NCI-H146 treated with DMSO at 0.1 percent for 48 hours (cell line): ENCODE data around the gene TMEM132A.

ENCODE experiments used
- DNase-seq: peaks from one replicate; lab custom pipeline; 2025; ENCODE audit not compliant: unreplicated experiment; lab: John Stamatoyannopoulos, UW

Gene TMEM132A

DNA sequence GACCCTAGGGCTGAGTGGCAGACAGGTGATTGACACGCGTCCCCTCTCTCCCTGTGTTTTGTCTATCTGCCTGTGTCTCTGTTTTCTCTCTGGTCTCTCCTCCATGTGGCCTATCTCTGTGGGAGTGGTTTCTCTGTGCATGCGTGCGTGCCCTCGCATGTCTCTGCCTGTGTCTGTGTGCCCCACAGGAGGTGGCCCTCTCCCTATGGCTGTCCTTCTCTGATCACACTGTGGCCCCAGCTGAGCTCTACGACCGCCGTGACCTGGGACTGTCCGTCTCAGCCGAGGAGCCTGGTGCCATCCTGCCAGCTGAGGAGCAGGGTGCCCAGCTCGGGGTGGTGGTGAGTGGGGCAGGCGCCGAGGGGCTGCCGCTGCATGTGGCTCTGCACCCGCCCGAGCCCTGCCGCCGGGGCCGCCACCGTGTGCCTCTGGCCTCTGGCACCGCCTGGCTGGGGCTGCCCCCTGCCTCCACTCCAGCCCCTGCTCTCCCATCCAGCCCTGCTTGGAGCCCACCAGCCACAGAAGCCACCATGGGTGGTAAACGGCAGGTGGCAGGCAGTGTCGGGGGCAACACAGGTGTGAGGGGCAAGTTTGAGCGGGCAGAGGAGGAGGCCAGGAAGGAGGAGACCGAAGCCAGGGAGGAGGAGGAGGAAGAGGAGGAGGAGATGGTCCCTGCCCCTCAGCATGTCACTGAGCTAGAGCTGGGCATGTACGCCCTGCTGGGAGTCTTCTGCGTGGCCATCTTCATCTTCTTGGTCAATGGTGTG lies 11.6 kb downstream of the TMEM132A start:
- no peak for DNase-seq

DNA sequence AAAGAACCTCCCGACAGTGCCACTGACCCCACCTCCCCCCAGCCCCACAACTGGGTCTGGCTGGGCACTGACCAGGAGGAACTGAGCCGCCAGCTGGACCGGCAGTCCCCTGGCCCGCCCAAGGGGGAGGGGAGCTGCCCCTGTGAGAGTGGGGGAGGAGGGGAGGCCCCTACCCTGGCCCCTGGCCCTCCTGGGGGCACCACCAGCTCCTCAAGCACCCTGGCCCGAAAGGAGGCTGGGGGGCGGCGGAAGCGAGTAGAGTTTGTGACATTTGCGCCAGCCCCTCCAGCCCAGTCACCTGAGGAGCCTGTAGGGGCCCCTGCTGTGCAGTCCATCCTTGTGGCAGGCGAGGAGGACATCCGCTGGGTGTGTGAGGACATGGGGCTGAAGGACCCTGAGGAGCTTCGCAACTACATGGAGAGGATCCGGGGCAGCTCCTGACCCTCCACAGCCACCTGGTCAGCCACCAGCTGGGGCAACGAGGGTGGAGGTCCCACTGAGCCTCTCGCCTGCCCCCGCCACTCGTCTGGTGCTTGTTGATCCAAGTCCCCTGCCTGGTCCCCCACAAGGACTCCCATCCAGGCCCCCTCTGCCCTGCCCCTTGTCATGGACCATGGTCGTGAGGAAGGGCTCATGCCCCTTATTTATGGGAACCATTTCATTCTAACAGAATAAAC lies 12.3 kb downstream of the TMEM132A start:
- DNase-seq: no peak

DNA sequence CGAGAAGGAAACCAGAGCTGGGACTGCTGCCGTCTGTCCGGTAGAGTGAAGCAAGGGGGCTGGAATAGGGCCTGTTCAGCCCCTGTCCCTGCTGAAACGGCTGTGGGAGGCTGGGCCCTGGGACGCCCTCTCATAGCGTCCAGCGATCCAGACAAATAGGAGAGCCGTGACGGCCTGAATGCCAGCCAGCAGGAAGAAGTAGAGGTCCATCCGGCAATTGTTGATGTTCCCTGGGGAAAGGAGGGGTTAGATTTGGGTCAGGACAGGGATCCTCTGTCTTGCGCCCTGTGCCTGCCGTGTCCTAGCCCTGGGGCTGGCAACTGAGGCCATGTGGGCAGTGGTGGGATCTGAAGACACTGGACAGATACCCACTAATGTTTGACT lies 12.9 kb downstream of the TMEM132A start:
- no peak for DNase-seq

DNA sequence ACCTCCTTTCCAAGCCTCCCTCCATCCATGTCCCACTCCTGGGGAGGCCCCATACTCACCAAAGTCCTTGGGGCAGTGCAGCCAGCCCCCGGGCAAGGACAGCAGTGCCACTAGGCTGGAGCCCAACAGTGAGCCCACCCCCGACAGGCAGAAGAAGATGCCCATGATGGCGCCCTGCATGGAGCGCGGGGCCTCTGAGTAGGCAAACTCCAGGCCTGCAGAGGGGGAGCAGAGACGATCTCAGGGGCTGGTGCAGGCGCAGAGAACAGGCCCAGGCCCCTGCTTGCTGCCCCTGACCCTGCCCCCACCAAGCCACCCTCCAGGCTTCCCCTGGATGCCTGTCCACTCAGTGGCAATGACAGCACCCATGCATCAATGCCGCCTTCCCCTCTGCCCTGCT lies 13.6 kb downstream of the TMEM132A start:
- DNase-seq: no peak

DNA sequence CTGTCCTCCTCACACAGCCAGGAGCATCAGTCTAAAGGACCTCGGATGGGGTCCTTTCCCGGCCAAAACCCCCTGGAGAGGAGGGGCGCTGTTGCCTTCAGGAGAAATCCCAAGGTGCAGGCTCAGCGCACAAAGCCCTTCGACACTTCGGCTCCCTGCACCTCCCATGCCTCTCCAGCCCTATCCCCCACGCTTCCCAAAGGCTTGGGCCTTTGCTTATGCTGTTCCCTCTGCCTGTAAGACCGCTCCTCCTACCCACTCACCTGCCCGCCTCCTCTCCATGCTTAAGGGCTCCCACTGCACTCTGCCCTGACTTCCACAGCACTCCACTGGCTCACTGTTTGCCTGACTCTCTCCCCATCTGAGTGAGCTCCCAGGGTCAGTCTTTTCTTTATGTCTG lies 14.2 kb downstream of the TMEM132A start:
- no peak for DNase-seq

DNA sequence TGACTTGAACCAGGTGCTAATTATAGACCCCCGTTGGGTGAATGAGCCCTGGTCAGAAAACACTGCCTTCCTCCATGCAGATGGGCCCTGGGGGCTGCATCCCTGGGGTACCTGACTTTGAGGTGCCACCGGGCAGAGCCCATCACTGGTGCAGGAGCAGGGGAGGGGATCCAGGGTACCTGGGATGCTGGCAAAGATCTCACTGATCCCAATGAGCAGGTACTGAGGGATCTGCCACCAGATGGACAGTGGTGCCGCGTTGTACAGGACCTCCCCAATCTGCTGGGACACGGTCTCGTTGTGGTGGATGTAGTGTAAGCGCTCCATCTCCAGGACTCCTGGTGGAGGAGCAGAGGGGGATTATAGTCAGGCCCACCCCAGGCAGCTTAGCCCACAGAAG lies 15.0 kb downstream of the TMEM132A start:
- DNase-seq: no peak

DNA sequence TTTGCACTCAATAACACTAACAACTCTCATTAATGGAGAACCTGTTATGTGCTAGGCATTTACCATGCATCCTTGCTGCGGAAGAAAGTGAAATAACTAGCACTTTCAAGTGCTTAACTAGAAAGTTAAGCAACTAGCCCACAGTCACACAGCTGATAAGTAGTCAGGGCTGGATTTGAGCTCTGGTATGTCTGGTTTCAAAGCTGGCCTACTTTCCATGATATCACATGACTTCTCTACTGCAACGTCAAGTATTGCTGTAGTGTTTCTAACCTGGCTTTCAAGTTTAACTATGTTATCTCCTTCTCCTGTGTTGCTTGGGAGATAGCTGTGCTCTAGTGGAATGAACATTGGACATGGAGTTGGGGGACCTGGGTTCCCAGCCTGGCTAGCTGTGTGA lies 15.6 kb downstream of the TMEM132A start:
- DNase-seq: no peak

DNA sequence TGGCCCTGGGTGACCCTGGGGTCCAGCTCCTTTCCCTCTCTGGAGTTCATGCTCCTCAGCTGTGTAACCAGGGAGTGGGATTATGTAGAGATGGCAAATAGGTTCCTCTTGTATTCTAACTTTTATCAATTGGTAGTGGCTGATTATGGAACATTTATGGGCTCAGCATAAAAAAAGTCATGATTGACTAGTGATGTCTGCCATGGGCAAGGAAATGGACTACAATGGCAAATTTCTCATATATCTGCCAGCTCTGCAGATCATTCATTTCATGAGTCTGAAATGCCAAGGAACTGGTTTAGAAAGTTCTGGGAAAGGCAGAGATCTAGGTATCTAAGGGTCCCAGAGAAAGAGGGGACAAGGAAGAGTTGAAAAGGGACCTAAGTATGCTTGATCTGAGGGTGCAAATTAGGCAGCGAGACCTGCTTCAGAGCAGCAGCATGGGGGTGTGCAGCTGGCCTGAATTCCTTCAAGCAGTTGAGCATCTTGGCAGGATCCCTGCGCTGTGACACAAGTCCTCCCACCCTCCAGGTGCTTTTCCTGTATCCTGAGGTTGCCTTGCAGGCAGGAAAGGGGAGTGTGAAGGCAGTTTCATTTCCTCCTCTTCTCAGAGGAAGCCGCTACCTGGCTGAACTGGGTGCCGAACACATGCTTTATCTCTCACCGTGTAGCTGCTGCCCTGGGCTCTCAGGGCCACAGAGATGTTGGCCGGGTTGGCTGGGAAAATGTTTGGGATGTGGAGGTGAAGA lies 17.3 kb downstream of the TMEM132A start:
- no peak for DNase-seq

DNA sequence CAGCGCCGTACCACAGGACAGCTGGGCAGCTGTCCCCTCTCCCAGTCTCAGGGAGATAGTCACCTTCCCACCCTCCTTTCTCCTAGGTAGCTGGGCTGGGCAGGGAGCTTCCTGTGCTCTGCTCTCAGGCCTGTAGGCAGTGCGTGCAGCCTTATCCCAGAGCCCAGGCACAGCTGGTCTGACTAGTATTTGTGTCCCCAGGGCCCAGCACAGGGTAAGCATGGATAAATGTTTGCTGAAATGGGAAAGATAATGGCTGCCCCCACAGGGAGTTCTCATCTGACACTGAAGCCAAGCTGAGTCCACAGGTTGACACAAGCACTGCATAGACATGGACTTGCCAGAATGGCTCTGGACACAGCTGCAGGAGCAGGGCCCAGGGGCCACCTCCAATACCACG lies 18.0 kb downstream of the TMEM132A start:
- DNase-seq: peak; percentile 44

DNA sequence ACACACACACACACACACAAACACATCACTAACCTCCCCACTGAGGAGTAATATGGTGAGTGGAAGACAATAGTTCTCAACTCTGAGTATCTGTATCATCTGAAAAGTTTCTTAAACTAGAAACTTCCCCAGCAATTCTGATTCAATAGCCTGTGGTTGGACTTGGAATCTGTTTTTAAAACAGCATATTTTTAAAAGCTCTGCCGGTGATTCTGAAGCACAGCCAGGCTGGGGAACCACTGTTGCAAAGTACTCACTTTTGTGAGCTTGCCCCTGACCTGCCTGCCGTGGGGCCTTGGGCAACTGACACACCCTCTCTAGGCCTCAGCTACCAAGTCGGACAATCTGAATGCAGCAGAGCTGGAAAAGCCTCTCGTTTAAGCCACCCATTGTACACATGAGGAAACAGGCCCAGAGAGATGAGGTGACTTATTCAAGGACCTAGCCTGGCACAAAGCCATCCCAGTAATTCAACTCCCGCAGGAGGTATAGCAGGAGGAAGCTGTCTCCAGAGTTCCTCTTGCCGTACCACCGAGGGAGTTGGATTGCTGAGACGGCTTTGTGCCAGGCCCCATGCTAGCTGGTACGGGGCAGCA lies 18.8 kb downstream of the TMEM132A start:
- no peak for DNase-seq

DNA sequence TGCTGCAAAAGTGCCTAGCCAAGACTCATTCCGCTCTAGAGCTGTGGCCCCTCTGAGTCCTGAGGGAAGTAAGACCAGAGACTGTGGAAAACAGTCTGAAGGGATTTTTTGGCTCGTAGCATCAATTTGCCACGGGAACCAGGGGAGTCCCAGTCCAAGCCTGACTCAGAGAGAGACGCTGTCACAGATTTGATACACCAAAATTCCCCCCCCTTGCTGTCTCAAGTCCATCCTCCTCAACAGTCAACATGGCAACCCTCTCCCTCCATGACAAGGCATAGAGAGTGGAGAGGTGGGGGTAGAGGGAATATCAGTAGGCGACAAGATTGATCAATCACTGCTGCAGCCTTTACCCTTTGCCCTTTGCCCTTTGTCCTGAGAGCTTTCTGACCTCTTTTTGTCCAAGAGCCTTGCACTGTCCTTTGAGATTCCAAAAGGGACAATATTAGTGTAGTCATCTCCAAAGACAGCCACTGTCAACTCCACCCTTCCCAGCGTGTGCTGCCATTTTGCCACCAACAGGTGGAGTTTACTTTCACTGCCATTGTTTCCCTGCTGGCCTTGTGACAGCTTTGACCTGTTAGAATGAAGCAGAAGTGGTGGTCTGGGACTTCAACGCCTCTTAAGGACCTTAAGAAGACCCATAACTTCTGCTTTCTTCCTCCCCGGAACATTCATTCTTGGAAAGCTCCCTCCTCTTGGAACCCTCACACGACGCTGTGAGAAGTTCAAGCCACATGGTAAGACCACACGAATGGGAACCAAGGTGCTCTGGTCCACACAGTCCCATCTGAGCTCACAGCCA lies 20.4 kb downstream of the TMEM132A start:
- no peak for DNase-seq

DNA sequence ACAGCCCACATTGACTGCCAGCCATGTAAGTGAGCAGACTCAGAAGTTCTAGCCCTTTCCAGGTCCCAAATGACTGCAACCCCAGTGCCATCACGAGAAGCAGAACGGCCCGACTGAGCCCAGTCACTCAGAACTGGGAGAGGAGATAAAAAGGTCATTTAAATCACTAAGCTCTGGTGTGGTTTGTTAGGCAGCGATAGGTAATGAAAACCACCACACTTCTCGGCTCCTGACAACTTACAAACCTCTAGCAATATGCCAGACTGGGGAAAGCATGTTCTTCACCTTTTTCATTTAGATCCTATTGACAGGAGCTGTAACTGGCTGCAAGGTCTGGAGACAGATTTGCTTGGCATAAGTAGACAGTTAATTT lies 21.0 kb downstream of the TMEM132A start:
- DNase-seq: no peak

DNA sequence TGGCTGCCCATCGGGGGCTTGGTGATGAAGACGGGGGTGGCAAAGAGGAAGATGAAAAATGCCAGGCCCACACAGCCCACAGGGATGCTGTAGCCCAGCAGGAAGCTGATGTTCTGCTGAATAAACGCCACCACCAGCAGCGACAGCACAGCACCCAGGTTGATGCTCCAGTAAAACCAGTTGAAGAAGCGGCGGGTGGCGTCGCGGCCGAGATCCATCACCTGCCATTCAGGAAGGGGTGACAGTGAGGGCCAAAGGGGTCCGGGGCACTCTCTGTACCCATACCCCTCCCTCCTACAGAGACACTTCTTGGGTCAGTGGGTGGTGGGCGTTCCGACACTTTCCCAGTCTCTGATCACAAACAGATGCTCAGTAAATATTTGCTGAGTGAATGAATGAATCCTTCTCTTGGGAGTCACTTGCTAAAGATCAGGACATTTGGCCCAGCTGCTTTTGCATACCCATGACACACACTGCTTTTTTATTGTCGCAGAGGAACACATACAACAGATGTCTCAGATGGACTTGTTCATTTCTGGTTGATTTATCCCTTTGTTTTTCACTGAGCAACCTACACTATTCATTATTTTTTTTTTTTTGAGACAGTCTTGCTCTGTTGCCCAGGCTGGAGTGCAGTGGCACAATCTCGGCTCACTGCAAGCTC lies 22.5 kb downstream of the TMEM132A start:
- DNase-seq: no peak

DNA sequence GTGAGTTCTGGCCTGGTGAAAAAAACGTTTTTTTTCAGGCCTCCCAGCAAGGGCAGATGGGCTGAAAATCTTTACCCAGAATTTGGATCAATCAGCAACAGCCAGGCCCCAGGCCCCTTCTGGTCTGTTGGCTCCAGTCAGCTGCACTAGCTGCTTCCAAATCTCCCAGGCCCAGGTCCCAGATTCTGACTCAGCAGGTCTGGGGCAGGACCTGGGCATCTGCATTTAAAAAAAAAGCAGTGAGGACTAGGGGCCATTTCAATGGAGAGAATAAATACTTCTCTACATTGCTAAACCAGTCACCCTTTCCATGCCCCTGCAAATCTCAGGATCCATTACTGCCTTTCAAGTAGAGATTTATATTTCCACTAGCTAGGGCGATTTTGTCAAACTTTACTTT lies 23.4 kb downstream of the TMEM132A start:
- DNase-seq: no peak

DNA sequence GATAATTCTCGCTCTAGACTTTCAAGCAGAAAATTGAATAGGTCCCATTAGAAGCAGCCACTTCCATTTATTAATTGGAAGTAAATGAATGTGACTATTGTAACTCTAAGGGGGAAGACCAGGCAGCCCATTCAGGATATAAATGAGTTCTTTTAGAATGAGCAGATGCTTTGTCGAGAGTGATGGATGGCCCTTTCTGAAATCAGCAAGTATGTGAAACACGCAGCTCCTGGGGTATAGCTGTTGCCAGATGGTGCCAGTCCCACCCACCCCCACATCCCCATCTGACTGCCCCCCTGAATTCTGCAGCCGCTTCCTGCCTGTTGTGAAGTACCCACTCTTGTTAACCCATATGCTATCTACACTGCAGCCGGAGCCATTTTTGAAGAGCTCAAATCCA lies 24.0 kb downstream of the TMEM132A start:
- no peak for DNase-seq

DNA sequence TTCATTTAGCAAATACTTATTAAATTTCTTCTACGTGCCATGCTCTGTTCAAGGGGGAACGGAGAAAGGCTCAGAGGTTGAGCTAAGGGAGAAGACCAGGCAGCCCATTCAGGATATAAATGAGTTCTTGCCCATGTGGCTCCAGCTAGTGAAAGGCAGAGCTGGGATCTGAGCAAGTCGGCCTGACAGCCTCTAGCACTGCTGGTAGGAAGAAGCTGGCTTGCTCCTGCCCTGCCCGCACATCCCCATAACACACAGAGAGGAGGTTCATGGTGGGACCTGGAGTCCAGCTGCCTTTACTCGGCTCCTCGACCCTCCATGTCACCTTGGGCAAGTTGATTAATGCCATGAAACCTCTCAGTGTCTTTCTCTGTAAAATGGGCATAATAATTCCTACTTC lies 25.8 kb downstream of the TMEM132A start:
- no peak for DNase-seq

DNA sequence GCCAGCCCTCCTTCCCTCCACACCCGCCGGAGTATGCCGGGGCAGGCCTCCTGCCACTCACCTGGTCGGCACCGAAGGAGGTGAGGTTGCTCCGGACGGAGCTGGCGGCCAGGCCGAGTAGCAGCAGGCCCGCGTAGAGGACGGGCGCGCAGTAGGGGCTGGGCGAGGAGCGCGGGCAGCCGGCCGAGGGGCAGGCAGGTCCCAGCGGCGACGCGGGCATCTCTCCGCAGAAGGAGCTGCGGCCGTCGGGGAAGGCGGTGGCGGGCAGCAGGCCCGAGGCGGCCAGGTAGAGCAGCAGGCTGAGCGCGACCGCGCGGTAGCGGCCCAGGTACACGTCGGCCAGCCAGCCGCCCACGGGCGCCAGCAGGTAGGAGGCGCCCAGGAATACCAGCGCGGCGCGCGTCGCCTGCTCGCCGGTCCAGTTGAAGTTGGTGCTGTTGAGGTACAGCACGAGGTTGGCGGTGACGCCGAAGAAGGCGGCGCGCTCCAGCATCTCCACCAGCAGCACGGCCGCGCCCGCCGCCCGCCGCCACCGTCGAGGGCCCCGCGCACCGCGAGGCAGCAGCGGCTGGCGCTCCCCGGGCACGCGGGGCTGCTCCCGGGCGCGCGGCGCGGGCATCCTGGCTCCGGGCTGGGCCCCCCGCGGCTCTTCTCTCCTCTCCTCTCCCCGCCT lies 26.8 kb downstream of the TMEM132A start:
- DNase-seq: no peak

DNA sequence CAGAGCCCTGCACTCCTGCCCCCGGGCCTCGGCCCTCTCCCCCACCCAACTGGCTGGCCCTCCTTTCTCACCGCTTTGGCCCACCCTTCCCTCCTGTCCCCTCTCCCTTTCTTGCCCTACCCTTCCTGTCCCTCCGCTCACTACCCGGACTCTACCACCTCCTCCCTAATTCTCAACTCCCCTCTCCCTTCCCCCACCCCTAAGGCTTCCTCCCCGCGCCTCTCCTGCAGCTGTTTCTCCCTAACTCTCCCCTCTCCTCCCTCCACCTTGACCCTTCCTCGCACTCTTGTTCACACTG lies 27.3 kb downstream of the TMEM132A start:
- no peak for DNase-seq

DNA sequence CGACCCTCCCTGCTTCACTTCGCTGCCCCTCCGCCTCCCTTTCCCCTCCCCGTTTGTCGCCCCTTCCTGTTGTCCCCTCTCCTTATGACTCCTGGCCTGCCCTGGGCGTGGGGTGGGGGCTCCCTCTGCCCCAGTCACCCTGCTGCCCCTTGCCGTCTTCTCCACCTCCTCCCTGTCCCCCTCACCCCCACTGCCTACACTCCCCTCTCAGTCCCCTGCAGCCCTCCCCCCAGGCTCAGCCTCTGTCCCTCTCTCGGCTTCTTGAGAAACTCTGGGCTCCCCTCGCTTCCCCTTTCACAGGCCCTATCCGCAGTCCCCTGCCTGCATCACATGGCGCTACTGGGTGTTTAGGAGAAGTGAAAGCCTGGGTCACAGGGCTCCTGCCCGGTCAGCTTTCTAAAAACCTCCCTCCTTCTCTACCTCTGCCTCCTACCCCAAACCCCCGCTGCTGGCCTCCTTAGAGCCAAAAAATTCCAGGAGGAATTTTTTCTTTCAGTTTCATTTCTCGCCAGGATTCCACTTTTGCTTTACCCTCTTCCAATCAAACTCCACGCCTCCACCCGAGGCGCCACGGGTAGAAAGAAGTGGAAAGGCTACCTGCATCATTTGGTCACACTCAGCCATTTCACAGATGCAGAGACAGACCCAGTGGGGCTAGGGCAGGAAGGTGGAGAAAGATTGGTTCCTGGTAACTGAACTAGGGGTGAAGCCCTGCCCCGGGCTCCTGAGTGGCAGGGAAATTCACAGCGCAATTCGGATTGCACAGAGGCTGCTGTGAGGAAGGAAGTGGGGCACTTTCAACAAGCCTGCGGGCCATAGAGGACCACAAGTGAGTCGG lies 27.9 kb downstream of the TMEM132A start, which contains the start of gene SLC15A3:
Gene SLC15A3 (minus strand): TSS at position 273 of the 838 bp plus-strand sequence. CDS start 625 bp downstream, outside the sequence.
- DNase-seq: no peak
